ENCODE results near the gene TEAD3.

The TEAD3 gene

DNA sequence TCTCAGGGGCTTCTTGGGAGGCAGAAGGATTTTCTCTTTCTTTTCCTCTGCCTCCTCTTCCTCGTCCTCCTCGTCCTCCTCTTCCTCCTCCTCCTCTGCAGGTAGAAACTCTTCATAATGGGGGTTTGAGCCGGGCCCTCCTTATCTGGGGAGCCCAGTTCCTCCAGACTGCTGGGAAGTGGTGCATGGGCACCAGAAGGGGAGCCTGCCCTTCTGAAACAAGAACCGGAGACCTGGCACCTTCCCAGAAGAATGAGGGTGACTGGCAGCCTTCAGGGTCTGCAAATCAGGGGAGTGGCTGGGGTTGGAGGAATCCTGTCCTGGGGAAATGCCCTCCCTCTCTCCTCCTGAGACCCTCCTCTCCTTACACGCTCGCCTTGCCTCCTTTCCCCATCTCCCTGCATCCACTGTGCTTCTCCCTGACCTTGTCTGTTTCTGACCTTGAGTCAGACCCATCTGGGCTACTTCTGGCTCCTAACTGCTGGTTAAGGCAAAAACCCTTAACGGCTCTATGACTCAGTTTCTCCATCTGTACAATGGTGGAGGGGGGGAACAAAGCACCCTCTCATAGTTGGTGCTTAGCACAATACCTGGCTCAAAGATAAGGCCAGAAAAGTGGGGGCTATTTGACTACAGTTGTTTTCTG lies 14.2 kb upstream of the TEAD3 start:
- TF ChIP-seq, protein P1, sequence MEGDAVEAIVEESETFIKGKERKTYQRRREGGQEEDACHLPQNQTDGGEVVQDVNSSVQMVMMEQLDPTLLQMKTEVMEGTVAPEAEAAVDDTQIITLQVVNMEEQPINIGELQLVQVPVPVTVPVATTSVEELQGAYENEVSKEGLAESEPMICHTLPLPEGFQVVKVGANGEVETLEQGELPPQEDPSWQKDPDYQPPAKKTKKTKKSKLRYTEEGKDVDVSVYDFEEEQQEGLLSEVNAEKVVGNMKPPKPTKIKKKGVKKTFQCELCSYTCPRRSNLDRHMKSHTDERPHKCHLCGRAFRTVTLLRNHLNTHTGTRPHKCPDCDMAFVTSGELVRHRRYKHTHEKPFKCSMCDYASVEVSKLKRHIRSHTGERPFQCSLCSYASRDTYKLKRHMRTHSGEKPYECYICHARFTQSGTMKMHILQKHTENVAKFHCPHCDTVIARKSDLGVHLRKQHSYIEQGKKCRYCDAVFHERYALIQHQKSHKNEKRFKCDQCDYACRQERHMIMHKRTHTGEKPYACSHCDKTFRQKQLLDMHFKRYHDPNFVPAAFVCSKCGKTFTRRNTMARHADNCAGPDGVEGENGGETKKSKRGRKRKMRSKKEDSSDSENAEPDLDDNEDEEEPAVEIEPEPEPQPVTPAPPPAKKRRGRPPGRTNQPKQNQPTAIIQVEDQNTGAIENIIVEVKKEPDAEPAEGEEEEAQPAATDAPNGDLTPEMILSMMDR (conservative IDR thresholded peaks at IDR 0.05) = no peak
- H3K27ac ChIP-seq = no peak overlapping the region

DNA sequence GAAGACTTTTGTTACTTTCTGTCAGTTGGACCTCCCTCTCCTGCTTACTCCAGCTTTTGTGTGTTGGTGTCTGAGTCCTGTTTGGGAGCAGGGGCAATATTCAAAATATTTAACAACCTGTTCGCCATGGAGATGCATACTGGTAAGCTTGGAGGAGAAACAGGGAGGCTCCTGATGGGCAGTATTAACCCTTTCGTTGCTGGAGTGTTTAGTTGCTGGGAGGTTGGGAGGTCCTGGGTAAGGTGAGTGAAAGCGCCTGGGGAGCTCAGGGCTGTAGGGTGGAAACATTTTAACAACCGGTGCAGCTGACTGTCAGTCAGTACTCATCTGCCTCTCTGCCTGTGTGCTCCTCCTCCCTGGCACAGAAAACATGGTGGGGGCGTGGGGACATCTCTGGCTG lies 11.7 kb upstream of the TEAD3 start:
- no peak overlapping the region for H3K27ac ChIP-seq
- TF ChIP-seq, protein P1 (conservative IDR thresholded peaks at IDR 0.05) = no peak

DNA sequence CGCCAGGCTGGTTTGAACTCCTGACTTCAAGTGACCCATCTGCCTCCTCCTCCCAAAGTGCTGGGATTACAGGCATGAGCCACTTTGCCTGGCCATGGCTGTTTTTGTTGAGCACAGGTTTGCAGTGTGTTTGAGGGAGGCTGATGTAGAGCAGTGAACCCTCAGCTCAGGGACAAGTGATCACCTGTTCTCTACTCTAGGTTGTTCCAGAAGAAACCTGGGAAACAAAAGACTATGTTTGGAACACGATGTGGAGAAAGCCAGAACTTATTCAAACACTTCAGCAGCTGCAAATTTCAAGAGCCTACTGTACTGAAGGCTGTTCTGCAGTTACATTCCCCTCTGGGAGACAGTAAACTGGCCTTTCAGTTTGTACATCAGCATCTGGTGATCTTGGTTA lies 11.1 kb upstream of the TEAD3 start:
- TF ChIP-seq, protein P1 (conservative IDR thresholded peaks at IDR 0.05) = no peak
- H3K27ac ChIP-seq = no peak overlapping the region

DNA sequence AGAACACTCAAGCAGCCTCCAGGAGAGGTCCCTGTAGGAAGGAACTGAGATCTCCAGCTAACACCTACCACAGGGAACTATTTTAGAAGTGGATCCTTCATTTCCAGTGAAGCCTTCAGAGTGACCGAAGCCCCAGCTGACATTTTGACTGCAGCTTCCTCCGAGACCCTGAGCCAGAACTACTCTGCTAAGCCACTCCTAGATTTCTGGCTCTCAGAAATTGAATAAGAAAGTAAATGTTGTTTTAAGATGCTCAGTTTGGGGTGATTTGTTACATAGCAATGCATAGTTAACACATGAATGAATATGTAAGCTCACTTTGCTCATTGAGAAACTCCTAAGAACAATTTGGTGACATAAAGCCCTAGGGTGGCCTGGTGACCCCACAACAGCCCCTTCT lies 10.3 kb upstream of the TEAD3 start:
- TF ChIP-seq, protein P1 (conservative IDR thresholded peaks at IDR 0.05) = no peak
- H3K27ac ChIP-seq = no peak overlapping the region

DNA sequence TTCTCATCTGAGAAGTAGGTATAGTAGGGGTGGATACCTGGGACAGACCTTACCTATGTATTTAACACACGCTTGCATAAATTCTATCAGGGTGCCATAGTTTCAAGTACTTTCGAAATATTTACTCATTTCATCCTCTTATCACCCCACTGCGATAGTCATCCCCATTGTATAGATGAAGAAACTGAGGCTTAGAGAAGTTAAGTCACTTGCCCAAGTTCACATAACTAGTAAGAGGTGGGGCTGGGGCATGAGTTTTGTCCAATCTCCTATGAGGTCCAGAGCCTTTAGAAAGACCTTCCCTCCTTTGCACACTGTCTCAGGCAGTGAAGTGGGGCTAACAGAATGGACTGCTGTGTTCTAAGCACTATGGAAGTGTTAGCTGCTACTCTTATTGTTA lies 9.7 kb upstream of the TEAD3 start:
- TF ChIP-seq, protein P1 (conservative IDR thresholded peaks at IDR 0.05) = no peak
- H3K27ac ChIP-seq = no peak overlapping the region

DNA sequence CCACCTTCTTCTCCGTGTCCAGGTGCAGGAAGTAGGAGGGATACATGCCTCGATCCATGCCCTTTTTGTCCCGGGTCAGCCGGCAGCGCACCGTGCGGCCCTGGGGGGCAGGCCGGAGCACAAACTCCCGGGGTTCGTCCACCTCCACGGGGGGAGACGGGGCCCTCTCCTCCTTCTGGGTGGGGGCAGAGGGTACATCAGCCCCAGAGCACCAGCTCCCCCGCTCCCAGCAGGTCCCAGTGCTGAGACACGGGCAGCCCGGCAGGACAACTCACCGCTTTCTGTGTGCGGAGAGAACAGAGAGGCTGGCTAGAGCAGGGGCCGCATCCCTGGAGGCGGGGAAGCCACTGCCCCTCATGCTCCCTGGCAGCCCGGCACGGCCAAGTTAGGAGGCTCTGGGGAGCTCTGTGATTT lies 9.1 kb upstream of the TEAD3 start:
- H3K27ac ChIP-seq = no peak overlapping the region
- TF ChIP-seq, protein P1 (conservative IDR thresholded peaks at IDR 0.05) = no peak

DNA sequence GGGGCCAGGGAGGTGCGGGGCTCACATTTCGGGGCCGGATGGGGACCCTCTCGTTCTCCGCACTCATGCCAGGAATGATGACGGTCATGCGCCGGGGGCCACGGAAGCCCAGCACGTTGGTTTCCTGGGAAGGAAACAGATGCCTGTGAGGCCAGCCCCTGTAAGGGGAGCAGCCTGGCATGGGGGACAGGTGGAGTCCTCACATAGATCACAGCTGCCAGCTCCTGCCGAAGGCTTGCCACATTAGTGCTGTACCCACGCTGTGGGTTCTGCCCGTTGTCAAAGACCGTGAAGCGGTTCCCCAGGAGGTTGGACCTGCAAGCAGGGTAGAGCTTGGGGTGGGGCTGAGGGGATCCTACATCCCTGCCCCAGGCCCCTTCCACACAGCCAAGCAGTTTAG lies 6.7 kb upstream of the TEAD3 start:
- no peak overlapping the region for H3K27ac ChIP-seq
- TF ChIP-seq, protein P1 (conservative IDR thresholded peaks at IDR 0.05) = no peak

Data from VCaP (cell line).